ENCODE results near the gene ST6GAL1.
A peak's percentile ranks its signal among the peaks of the same experiment; 100 is the strongest.
"Not testable (repeated sequence)": the region's sequence is repeated elsewhere in the genome, so short reads cannot be mapped to it uniquely, and the experiment has no call there.

The ST6GAL1 gene

GRCh38 chr3:187046033-187046432, 115.7 kb downstream of the ST6GAL1 start:
- DNase-seq (ENCODE audit: low read depth) = no peak

GRCh38 chr3:187049462-187050101, 119.3 kb downstream of the ST6GAL1 start:
- no peak for DNase-seq (ENCODE audit: low read depth)

- no peak for DNase-seq (ENCODE audit: low read depth)
These were observed 120.7 kb downstream of the ST6GAL1 start for GRCh38 chr3:187051066-187051465.

- DNase-seq (ENCODE audit: low read depth) = no peak
These were observed 121.5 kb downstream of the ST6GAL1 start for GRCh38 chr3:187051724-187052366.

GRCh38 chr3:187052427-187052826, 122.1 kb downstream of the ST6GAL1 start:
- not testable (repeated sequence) for DNase-seq (ENCODE audit: low read depth)

- DNase-seq (ENCODE audit: low read depth) = not testable (repeated sequence)
These were observed 124.1 kb downstream of the ST6GAL1 start for GRCh38 chr3:187054433-187054832.

- not testable (repeated sequence) for DNase-seq (ENCODE audit: low read depth)
These were observed 127.5 kb downstream of the ST6GAL1 start for GRCh38 chr3:187057803-187058202.

GRCh38 chr3:187061748-187062147, 131.4 kb downstream of the ST6GAL1 start:
- DNase-seq (ENCODE audit: low read depth) = no peak

- DNase-seq (ENCODE audit: low read depth) = peak; percentile 44
These were observed 132.3 kb downstream of the ST6GAL1 start for GRCh38 chr3:187062526-187063177.

- no peak for DNase-seq (ENCODE audit: low read depth)
These were observed 133.2 kb downstream of the ST6GAL1 start for GRCh38 chr3:187063286-187064121.

GRCh38 chr3:187064210-187065115, 134.1 kb downstream of the ST6GAL1 start:
- DNase-seq (ENCODE audit: low read depth) = no peak

GRCh38 chr3:187066228-187066995, 136.1 kb downstream of the ST6GAL1 start:
- no peak for DNase-seq (ENCODE audit: low read depth)

- DNase-seq (ENCODE audit: low read depth) = no peak
These were observed 138.5 kb downstream of the ST6GAL1 start for GRCh38 chr3:187068787-187069186.

- no peak for DNase-seq (ENCODE audit: low read depth)
These were observed 139.7 kb downstream of the ST6GAL1 start for GRCh38 chr3:187069857-187070516.

GRCh38 chr3:187072102-187072501, 141.8 kb downstream of the ST6GAL1 start:
- no peak for DNase-seq (ENCODE audit: low read depth)

- no peak for DNase-seq (ENCODE audit: low read depth)
These were observed 142.2 kb downstream of the ST6GAL1 start for GRCh38 chr3:187072511-187072910.

GRCh38 chr3:187073581-187074098, 143.3 kb downstream of the ST6GAL1 start:
- no peak for DNase-seq (ENCODE audit: low read depth)

GRCh38 chr3:187074846-187075245, 144.5 kb downstream of the ST6GAL1 start:
- DNase-seq (ENCODE audit: low read depth) = no peak

- no peak for DNase-seq (ENCODE audit: low read depth)
These were observed 146.0 kb downstream of the ST6GAL1 start for GRCh38 chr3:187076297-187076696.

- DNase-seq (ENCODE audit: low read depth) = no peak
These were observed 146.8 kb downstream of the ST6GAL1 start for GRCh38 chr3:187077085-187077484.
